ENCODE results near the gene SAMD4A. TPM values are rescaled to one million over a fixed set of nuclear protein-coding genes. Genes with fewer than 3 reads are reported as not detected.

The SAMD4A gene
- total and polyA plus RNA-seq, 8 donors, result 2.5 to 67.4 (median 15.9) TPM

DNA sequence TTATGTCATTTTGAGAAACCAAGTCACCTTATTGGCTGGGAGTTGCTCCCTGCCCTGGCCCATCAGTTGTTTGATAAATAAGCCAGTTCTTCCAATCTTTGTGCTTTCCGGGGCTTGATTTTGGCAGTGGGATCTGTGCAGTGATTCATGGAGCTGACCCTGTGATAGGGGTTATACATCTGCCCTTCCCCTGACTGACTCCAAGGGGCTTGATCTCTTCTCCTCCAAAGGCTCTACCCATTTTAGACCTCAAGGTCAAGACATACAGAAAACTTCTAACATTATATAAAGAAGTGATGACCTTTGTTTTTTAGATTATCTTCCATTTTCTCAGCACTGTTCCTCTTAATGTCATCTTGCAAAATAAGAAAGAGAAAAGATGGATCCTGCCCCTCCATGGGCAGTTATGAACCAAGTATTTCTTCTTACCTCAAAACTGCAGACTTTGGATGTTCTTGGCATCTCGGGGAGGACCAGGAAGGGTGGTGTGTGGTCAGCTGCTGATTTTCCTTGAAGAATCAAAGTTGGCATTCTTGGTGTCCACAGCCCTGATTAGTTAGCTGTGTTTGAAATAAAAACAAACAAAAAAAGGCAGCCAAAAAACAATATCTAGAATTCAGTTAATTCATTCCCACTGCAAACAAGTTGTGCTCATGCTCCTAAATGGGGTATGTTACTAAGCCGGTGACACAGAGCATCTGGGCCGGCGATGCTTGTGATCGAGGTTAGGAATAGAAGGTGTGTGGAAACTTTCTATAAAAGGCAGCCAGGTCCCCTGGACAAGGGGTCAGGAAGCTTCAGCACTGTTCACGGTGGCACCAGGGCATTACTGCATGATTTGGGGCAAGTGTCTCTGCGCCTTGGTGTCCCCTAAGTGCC, 120.2 kb downstream of the SAMD4A start:
- H3K36me3 ChIP-seq, result no peaks in the 10 kb centered on the region
- H3K4me1 ChIP-seq, result peaks cover 9 to 50% (median 41%) of the 10 kb centered on the region in 4 donors
- WGBS, 5 donors, result 51 to 75% (median 68%) methylated on average over 8 of the region's 8 CpGs
- H3K4me3 ChIP-seq, result no peak overlapping the region
- intact Hi-C loops (cut with DNase I; ENCODE audit: low total_unique reads), result no loop called here
- no peak for DNase-seq
- H3K9me3 ChIP-seq, result no peaks in the 10 kb centered on the region
- H3K27me3 ChIP-seq, result no peaks in the 10 kb centered on the region
- peak overlapping the region; percentile 45 to 88 (median 85) for H3K27ac ChIP-seq
- TF ChIP-seq CTCF (IDR thresholded peaks at IDR 0.05) (no peak), EP300 (IDR thresholded peaks at IDR 0.05) (no peak), POLR2A (IDR thresholded peaks at IDR 0.05) (no peak), POLR2AphosphoS5 (IDR thresholded peaks at IDR 0.05) (no peak)

GRCh38 chr14:54687750-54688119, 120.8 kb downstream of the SAMD4A start:
- Histone ChIP-seq H3K4me3 (no peak overlapping the region), H3K36me3 (no peaks in the 10 kb centered on the region), H3K4me1 (peaks cover 9 to 52% (median 42%) of the 10 kb centered on the region in 4 donors), H3K27ac (peak overlapping the region in 4 of 5 donors; percentile 78 to 88 (median 86)), H3K9me3 (no peaks in the 10 kb centered on the region), H3K27me3 (no peaks in the 10 kb centered on the region)
- 72 to 80% (median 76%) methylated on average over 2 of the region's 2 CpGs for WGBS, 5 donors
- TF ChIP-seq EP300 (IDR thresholded peaks at IDR 0.05) (no peak), POLR2A (IDR thresholded peaks at IDR 0.05) (no peak), POLR2AphosphoS5 (IDR thresholded peaks at IDR 0.05) (no peak), CTCF (IDR thresholded peaks at IDR 0.05) (no peak)
- intact Hi-C loops (cut with DNase I; ENCODE audit: low total_unique reads), result no loop called here
- no peak for DNase-seq

DNA sequence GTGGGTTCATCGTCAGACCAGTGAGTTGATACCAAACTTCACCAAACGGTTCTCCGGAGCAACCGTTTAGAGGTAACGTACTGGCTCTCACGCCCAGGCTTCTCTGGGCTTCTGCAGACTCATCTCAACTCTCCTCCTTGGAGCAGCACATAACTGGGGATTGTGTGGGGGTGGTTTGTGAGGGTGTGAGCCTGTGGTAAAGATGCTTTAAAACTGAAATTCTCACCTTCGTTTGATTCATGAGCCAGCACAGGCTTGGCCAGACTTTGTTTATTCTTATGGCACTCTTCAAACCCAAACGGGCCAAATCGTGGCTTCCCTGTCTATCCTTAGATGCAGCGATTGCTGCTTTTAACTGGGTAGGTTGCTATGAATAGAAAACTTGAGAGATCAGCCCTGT, 121.3 kb downstream of the SAMD4A start:
- H3K4me3 ChIP-seq, result no peak overlapping the region
- peaks cover 9 to 52% (median 42%) of the 10 kb centered on the region in 4 donors for H3K4me1 ChIP-seq
- no peak for TF ChIP-seq POLR2A (IDR thresholded peaks at IDR 0.05)
- no peak for TF ChIP-seq POLR2AphosphoS5 (IDR thresholded peaks at IDR 0.05)
- TF ChIP-seq CTCF (IDR thresholded peaks at IDR 0.05), result no peak
- no peak for TF ChIP-seq EP300 (IDR thresholded peaks at IDR 0.05)
- 60 to 82% (median 81%) methylated on average over 10 of the region's 10 CpGs for WGBS, 5 donors
- no peaks in the 10 kb centered on the region for H3K9me3 ChIP-seq
- peak overlapping the region in 3 of 5 donors; percentile 78 to 88 (median 87) for H3K27ac ChIP-seq
- intact Hi-C loops (cut with DNase I; ENCODE audit: low total_unique reads), result no loop called here
- H3K27me3 ChIP-seq, result no peaks in the 10 kb centered on the region
- H3K36me3 ChIP-seq, result no peaks in the 10 kb centered on the region
- DNase-seq, result no peak

DNA sequence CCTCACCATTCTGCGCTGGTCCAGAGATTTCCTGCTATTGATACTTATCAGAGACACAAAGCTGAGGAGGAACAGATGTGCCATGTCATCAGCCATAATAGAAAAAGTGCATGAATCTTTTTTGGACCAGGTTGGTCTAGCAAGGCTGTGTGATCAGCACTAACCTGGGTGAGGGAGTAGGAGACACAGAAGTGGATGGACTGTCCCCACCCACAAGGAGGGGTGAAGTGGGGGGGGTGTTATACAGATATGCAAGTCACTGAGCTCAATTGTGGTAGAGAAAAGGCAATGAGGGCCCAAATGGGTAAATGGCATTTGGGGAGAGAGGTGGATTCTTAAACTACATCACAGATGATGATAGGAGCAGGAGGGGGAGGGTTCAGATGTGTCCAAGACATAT, 123.0 kb downstream of the SAMD4A start:
- 89 to 100% (median 94%) methylated on average over 1 of the region's 1 CpG for WGBS, 5 donors
- intact Hi-C loops (cut with DNase I; ENCODE audit: low total_unique reads), result loop anchor here (5.0 kb wide), 1 partner anchor 128 kb away; no protein-coding TSS in a partner anchor
- H3K4me3 ChIP-seq, result no peak overlapping the region
- DNase-seq, result no peak
- H3K4me1 ChIP-seq, result peaks cover under 1 to 41% (median 30%) of the 10 kb centered on the region in 4 donors
- peak overlapping the region in 1 of 5 donors; percentile 60 for H3K27ac ChIP-seq
- no peaks in the 10 kb centered on the region for H3K36me3 ChIP-seq
- TF ChIP-seq CTCF (IDR thresholded peaks at IDR 0.05), result no peak
- no peaks in the 10 kb centered on the region for H3K27me3 ChIP-seq
- H3K9me3 ChIP-seq, result no peaks in the 10 kb centered on the region

Data from stomach (tissue), 9 donors.